H1 (cell line): ENCODE results near the gene RETREG1. TPM values are rescaled to one million over a fixed set of nuclear protein-coding genes. Genes with fewer than 3 reads are reported as not detected.

ENCODE experiments used
- CTCF ChIA-PET: fragments of 300-600 bp; sonication (Branson Sonifier 250); formaldehyde crosslinking; loops from one replicate; lab custom pipeline; 2021; ENCODE audit not compliant: partially characterized antibody; lab: Charles Lee
- POLR2A ChIA-PET: fragments of 300-600 bp; sonication (Branson Sonifier 250); formaldehyde crosslinking; loops from one replicate; lab custom pipeline; 2021; ENCODE audit warnings: inconsistent platforms; ENCODE audit not compliant: partially characterized antibody; lab: Charles Lee
- DNase-seq, 2 experiments: peaks; one replicate each; pipeline versions ENCODE4 v3.0.0 to v3.0.0-alpha.2; 2010 to 2022; ENCODE audit warnings: low spot score in 2 of 2, low read depth in 1 of 2, mixed read lengths in 1 of 2
- FAIRE-seq: peaks from 2 replicates; lab custom pipeline; 2011; peaks lifted over from hg19 to GRCh38; lab: Jason Lieb, UNC
- H2AFZ ChIP-seq: 2 replicates; pipeline ENCODE4 v1.8.1; 2012; ENCODE audit warnings: low read length, inconsistent platforms
- H2AK5ac ChIP-seq: 2 replicates; pipeline ENCODE4 v1.6.1; 2013; ENCODE audit warnings: low read depth, low read length
- H2BK120ac ChIP-seq: replicated peaks from 2 replicates; pipeline ENCODE3; 2013; ENCODE audit warnings: low read depth, low read length, inconsistent platforms
- H2BK12ac ChIP-seq: 2 replicates; pipeline ENCODE4 v1.6.1; 2013; ENCODE audit warnings: low read depth, low read length
- H2BK15ac ChIP-seq: 2 replicates; pipeline ENCODE4 v1.6.1; 2013; ENCODE audit warnings: low read length
- H2BK20ac ChIP-seq: 2 replicates; pipeline ENCODE4 v1.6.1; 2013; ENCODE audit warnings: low read length
- H2BK5ac ChIP-seq: 2 replicates; pipeline ENCODE4 v1.6.1; 2013; ENCODE audit warnings: low read depth, low read length
- H3K14ac ChIP-seq: 2 replicates; pipeline ENCODE4 v1.6.1; 2013; ENCODE audit warnings: inconsistent platforms; ENCODE audit not compliant: insufficient read length
- H3K18ac ChIP-seq: 2 replicates; pipeline ENCODE4 v1.6.1; 2013; ENCODE audit warnings: low read length; ENCODE audit errors: extremely low read depth
- H3K23ac ChIP-seq: 2 replicates; pipeline ENCODE4 v1.6.1; 2013; ENCODE audit warnings: inconsistent platforms; ENCODE audit not compliant: insufficient read length
- H3K23me2 ChIP-seq: 2 replicates; pipeline ENCODE4 v1.6.1; 2013; ENCODE audit warnings: low read depth, low read length
- H3K27ac ChIP-seq: 2 replicates; pipeline ENCODE4 v1.6.1; 2011; ENCODE audit warnings: low read depth, low read length, inconsistent platforms
- H3K27me3 ChIP-seq, 4 experiments: replicated peaks in 1 of 4; 1 replicate in 1 of 4; 2 replicates in 3 of 4; pipeline versions ENCODE4 v1.6.1 to v1.8.1; 2011 to 2013; ENCODE audit warnings: low read length in 3 of 4, mild to moderate bottlenecking in 3 of 4, inconsistent platforms in 2 of 4, mixed read lengths in 2 of 4, moderate library complexity in 1 of 4; ENCODE audit not compliant: control insufficient read depth in 3 of 4, insufficient read depth in 3 of 4; ENCODE audit errors: extremely low read depth in 1 of 4
- H3K36me3 ChIP-seq, 4 experiments: 2 replicates each; pipeline versions ENCODE4 v1.6.1 to v1.8.1; 2011 to 2013; ENCODE audit warnings: mild to moderate bottlenecking in 4 of 4, low read length in 3 of 4, moderate library complexity in 2 of 4, control low read depth in 1 of 4, inconsistent platforms in 1 of 4; ENCODE audit not compliant: insufficient read depth in 4 of 4, control insufficient read depth in 2 of 4
- H3K4ac ChIP-seq: replicated peaks from 2 replicates; pipeline ENCODE3; 2013; ENCODE audit warnings: low read length, low read depth, mixed read lengths, inconsistent platforms; ENCODE audit not compliant: insufficient read length
- H3K4me1 ChIP-seq, 4 experiments: replicated peaks in 1 of 4; 1 replicate in 1 of 4; 2 replicates in 3 of 4; pipeline versions ENCODE4 v1.6.1 to v1.8.1; 2011 to 2013; ENCODE audit warnings: low read length in 3 of 4, inconsistent platforms in 2 of 4, mixed read lengths in 1 of 4; ENCODE audit not compliant: insufficient read depth in 4 of 4, control insufficient read depth in 3 of 4
- H3K4me2 ChIP-seq, 2 experiments: 2 replicates each; pipeline versions ENCODE4 v1.6.1 to v1.8.1; 2011 to 2013; ENCODE audit warnings: low read depth in 2 of 2, low read length in 2 of 2, control low read depth in 1 of 2, inconsistent platforms in 1 of 2, mild to moderate bottlenecking in 1 of 2; ENCODE audit not compliant: insufficient read depth in 1 of 2
- H3K4me3 ChIP-seq, 4 experiments: fragments of 200-600, 300-600 bp in 1 of 4; sonication (generic), shearing (Covaris generic), sonication (Bioruptor Twin) in 1 of 4; 2 replicates each; pipeline versions ENCODE4 v1.5.1 to v1.8.1; 2011 to 2016; ENCODE audit warnings: low read length in 4 of 4, low read depth in 3 of 4, control low read depth in 2 of 4, inconsistent platforms in 2 of 4, mild to moderate bottlenecking in 2 of 4, mixed read lengths in 1 of 4, moderate library complexity in 1 of 4; ENCODE audit not compliant: insufficient read depth in 2 of 4; ENCODE audit errors: extremely low read depth in 1 of 4
- H3K56ac ChIP-seq: replicated peaks from 2 replicates; pipeline ENCODE3; 2013; ENCODE audit warnings: low read depth, mild to moderate bottlenecking, mixed read lengths, low read length, inconsistent platforms; ENCODE audit not compliant: insufficient read length
- H3K79me1 ChIP-seq: 2 replicates; pipeline ENCODE4 v1.6.1; 2013; ENCODE audit warnings: low read depth, low read length, control low read depth
- H3K79me2 ChIP-seq, 2 experiments: 2 replicates each; pipeline versions ENCODE4 v1.6.1 to v1.8.1; 2012 to 2013; ENCODE audit warnings: low read length in 2 of 2, mild to moderate bottlenecking in 2 of 2, inconsistent platforms in 1 of 2; ENCODE audit not compliant: insufficient read depth in 2 of 2, control insufficient read depth in 1 of 2
- H3K9ac ChIP-seq, 4 experiments: replicated peaks in 1 of 4; 1 replicate in 1 of 4; 2 replicates in 3 of 4; pipeline versions ENCODE4 v1.6.1 to v1.8.1; 2011 to 2013; ENCODE audit warnings: low read depth in 3 of 4, low read length in 3 of 4, control low read depth in 2 of 4, mild to moderate bottlenecking in 2 of 4, moderate library complexity in 2 of 4, inconsistent platforms in 1 of 4; ENCODE audit errors: extremely low read depth in 1 of 4
- H3K9me3 ChIP-seq, 2 experiments: 2 replicates each; pipeline versions ENCODE4 v1.6.1 to v1.8.1; 2012 to 2013; ENCODE audit warnings: mild to moderate bottlenecking in 2 of 2, moderate library complexity in 2 of 2, control low read depth in 1 of 2, inconsistent platforms in 1 of 2, low read depth in 1 of 2, low read length in 1 of 2, mixed read lengths in 1 of 2; ENCODE audit not compliant: insufficient read depth in 2 of 2
- H4K20me1 ChIP-seq, 2 experiments: replicated peaks in 1 of 2; 2 replicates each; pipeline versions ENCODE3 to v1.8.1; 2011 to 2013; ENCODE audit warnings: inconsistent platforms in 2 of 2, low read length in 2 of 2, mild to moderate bottlenecking in 1 of 2; ENCODE audit not compliant: insufficient read depth in 2 of 2, control insufficient read depth in 1 of 2
- H4K5ac ChIP-seq: 2 replicates; pipeline ENCODE4 v1.6.1; 2013; ENCODE audit warnings: low read length, low read depth, mixed read lengths, inconsistent platforms; ENCODE audit not compliant: insufficient read length
- H4K8ac ChIP-seq: 2 replicates; pipeline ENCODE4 v1.8.0; 2013; ENCODE audit warnings: mild to moderate bottlenecking, moderate library complexity, low read length, inconsistent platforms; ENCODE audit not compliant: insufficient read depth; ENCODE audit errors: extremely low read depth
- H4K91ac ChIP-seq: replicated peaks from 2 replicates; pipeline ENCODE3; 2013; ENCODE audit warnings: low read length, mixed read lengths, inconsistent platforms; ENCODE audit not compliant: insufficient read length
- CTBP2 ChIP-seq: IDR thresholded peaks from 2 replicates; pipeline ENCODE4 v1.7.0; 2011; ENCODE audit warnings: borderline replicate concordance, mild to moderate bottlenecking, moderate library complexity, mixed read lengths, low read length; ENCODE audit not compliant: insufficient read depth, insufficient read length
- EGR1 ChIP-seq: IDR thresholded peaks from 2 replicates; pipeline ENCODE4 v1.6.1; 2011; ENCODE audit warnings: low read depth, low read length, borderline replicate concordance
- GABPA ChIP-seq: IDR thresholded peaks from 2 replicates; pipeline ENCODE4 v1.6.1; 2011; ENCODE audit warnings: mild to moderate bottlenecking, low read length, moderate library complexity, borderline replicate concordance; ENCODE audit not compliant: insufficient read depth
- GTF2F1 ChIP-seq: IDR thresholded peaks from 2 replicates; pipeline ENCODE4 v1.6.1; 2012; ENCODE audit warnings: low read depth, low read length, improper control_type of control experiment, borderline replicate concordance
- PHF8 ChIP-seq: fragments of 200-600 bp; sonication (generic); conservative IDR thresholded peaks from 2 replicates; pipeline ENCODE4 v1.7.1; 2012; ENCODE audit warnings: low read depth, mild to moderate bottlenecking, inconsistent platforms, low read length, moderate library complexity
- POLR2AphosphoS5 ChIP-seq: IDR thresholded peaks from 2 replicates; pipeline ENCODE4 v1.6.1; 2011; ENCODE audit warnings: low read depth, low read length
- POU5F1 ChIP-seq: IDR thresholded peaks from 2 replicates; pipeline ENCODE4 v1.6.1; 2011; ENCODE audit warnings: low read depth, mild to moderate bottlenecking, low read length, moderate library complexity
- RXRA ChIP-seq: IDR thresholded peaks from 2 replicates; pipeline ENCODE4 v1.6.1; 2011; ENCODE audit warnings: low read depth, mild to moderate bottlenecking, low read length, moderate library complexity; ENCODE audit not compliant: insufficient read depth
- WGBS, 2 experiments: shearing (Covaris generic) in 1 of 2; methylation state at CpG; one replicate each; pipeline versions ENCODE4 v1.1.6 to v1.1.7; 2013 to 2015; ENCODE audit warnings: low lambda C conversion rate in 2 of 2, mixed read lengths in 2 of 2, inconsistent platforms in 1 of 2, low coverage in 1 of 2, missing lambda C conversion rate in 1 of 2; ENCODE audit not compliant: insufficient replicate concordance in 2 of 2, insufficient coverage in 1 of 2, insufficient read length in 1 of 2; ENCODE audit errors: extremely low coverage in 1 of 2, missing lambda C conversion rate in 1 of 2; 5-methylcytosine and 5-hydroxymethylcytosine counted together
- polyA plus RNA-seq, 7 experiments: library from polyadenylated mRNA; depleted of rRNA in 3 of 7; stranded (reverse) in 5 of 7; unstranded in 2 of 7; fragments of >200 nt in 5 of 7; fragments of 200-250 nt in 2 of 7; gene quantifications; 1 replicate in 5 of 7; 2 replicates in 1 of 7; 4 replicates in 1 of 7; pipeline versions ENCODE4 v1.2.1 to v1.2.3, GENCODE V29; 2011 to 2013; ENCODE audit warnings: missing spikeins in 2 of 7, mixed read lengths in 2 of 7
- total RNA-seq: library from RNA; stranded (reverse); fragmentation: NEBNext Ultra II Directional; extraction: Animal tissue kit (Norgen Biotek cat#: 25700); gene quantifications from 2 replicates; pipeline ENCODE4 v1.2.1, GENCODE V29; 2021
- TF ChIP-seq, protein P1 (sequence below): IDR thresholded peaks from 2 replicates; pipeline ENCODE4 v1.6.1; 2011; ENCODE audit warnings: low read depth, mild to moderate bottlenecking, low read length; ENCODE audit not compliant: insufficient read depth

Gene RETREG1
- total and polyA plus RNA-seq, 2 of the 8 experiments (the other 6 are each of a cell fraction or from before 2014, with no cell fraction given): 0.62 to 1.9 TPM

GRCh38 chr5:16626696-16627264 is 10.0 kb upstream of the RETREG1 start:
- ChIA-PET CTCF (interaction anchor here (1.0 to 1.4 kb wide), 2 partner anchors 41 to 564 kb away, joined by 3 to 6 read pairs; no protein-coding TSS in a partner anchor), POLR2A (no interaction called here)
- H3K79me2 ChIP-seq: no peaks in the 10 kb centered on the region
- H3K4me1 ChIP-seq: 0 out of 7 replicates have a peak, but pooled peaks cover 0 to under 1% (median 0%) of the 10 kb centered on the region in 4 experiments
- H4K8ac ChIP-seq: no peak overlapping the region
- no peaks in the 10 kb centered on the region for H3K9me3 ChIP-seq
- peaks cover 5% of the 10 kb centered on the region; the same call in 1 of the 2 replicates for H3K23me2 ChIP-seq
- H2BK120ac ChIP-seq: no peak overlapping the region
- no peaks in the 10 kb centered on the region for H3K27me3 ChIP-seq
- H4K20me1 ChIP-seq: no peaks in the 10 kb centered on the region
- no peak overlapping the region for H4K91ac ChIP-seq
- no peak overlapping the region for H2AFZ ChIP-seq
- no peak overlapping the region for H3K4me2 ChIP-seq
- 82% methylated on average over 5 of the region's 5 CpGs; no CpG with 5 or more reads in 1 of the 2 experiments for WGBS, 2 experiments
- H3K36me3 ChIP-seq: no peaks in the 10 kb centered on the region
- no peak overlapping the region for H2BK12ac ChIP-seq
- H3K56ac ChIP-seq: no peak overlapping the region
- H2BK20ac ChIP-seq: no peak overlapping the region
- no peak overlapping the region for H3K9ac ChIP-seq
- H2BK5ac ChIP-seq: no peak overlapping the region
- no peak overlapping the region for H4K5ac ChIP-seq
- FAIRE-seq: no peak
- TF ChIP-seq GABPA: no peak
- TF ChIP-seq RXRA: no peak
- TF ChIP-seq POLR2AphosphoS5: no peak
- no peak for TF ChIP-seq POU5F1
- TF ChIP-seq CTBP2: no peak
- no peak for TF ChIP-seq PHF8
- TF ChIP-seq EGR1: no peak
- TF ChIP-seq, protein P1, sequence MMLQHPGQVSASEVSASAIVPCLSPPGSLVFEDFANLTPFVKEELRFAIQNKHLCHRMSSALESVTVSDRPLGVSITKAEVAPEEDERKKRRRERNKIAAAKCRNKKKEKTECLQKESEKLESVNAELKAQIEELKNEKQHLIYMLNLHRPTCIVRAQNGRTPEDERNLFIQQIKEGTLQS: no peak
- no peak for TF ChIP-seq GTF2F1
- TF ChIP-seq, all 59 proteins: peak for 0
- Histone ChIP-seq H3K4me3 (no peak overlapping the region), H3K23ac (no peak overlapping the region), H3K27ac (no peak overlapping the region), H2AK5ac (no peak overlapping the region), H2BK15ac (no peak overlapping the region), H3K18ac (no peak overlapping the region), H3K79me1 (no peaks in the 10 kb centered on the region), H3K4ac (no peak overlapping the region), H3K14ac (no peak overlapping the region)
- DNase-seq: no peak
